HG03521 (cell line): ENCODE results near the gene SLC9A9.

Experiments
- ATAC-seq: cut with Tn5 transposase; IDR thresholded peaks from one replicate; pipeline ENCODE4 v1.9.1; 2021; ENCODE audit warnings: mild to moderate bottlenecking, moderate library complexity; ENCODE audit not compliant: unreplicated experiment

The SLC9A9 gene

DNA sequence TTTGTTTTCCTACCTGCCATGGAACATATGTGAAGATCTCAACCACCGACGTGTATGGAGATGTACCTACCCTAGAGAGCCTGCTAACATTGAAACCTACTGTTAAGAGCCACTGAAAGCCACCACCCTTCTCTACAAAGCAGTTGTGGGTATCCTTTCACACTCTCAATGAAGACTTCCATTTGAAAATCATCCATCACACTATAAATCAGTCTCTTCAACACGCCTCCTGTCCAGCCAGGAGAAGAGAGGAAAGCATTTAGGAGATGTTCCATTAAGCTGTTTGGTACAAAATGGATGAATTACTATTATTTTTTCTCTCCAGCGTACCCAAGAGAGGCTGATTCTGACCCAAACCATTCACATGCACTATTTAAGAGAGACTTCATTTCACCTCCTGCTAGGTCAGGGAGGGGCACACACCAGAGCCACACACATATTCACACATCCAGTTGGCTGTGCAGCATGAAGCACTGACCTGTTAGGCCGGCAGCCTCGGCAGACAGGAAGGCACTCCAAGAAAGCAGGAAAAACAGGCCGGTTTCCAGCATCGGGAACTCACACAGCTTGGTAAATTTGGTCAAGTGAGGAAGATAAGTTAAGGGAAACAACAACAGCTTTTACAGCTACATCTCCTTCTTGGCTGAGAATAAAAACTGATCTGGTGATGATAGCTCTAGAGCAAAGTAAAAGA is 274.5 kb downstream of the SLC9A9 start:
- ATAC-seq, result no peak

DNA sequence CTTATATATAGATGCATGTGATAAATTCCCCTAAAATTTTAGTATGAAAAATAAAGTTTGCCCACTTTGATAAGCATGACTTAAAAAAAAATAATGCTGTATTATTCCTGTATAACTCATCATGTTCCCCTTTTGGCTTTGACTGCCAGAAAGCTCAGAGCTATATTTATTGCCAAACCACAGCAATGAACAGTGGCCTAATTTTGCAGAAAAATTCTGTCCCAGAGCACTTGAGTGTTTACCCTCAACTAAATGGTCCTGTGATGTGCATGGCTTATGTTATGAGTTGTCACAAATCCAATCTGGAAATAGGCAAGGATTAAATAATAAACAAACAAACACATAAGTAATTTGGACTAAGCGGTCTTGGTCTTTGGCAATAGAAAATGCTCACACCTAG is 276.7 kb downstream of the SLC9A9 start:
- ATAC-seq, result no peak

DNA sequence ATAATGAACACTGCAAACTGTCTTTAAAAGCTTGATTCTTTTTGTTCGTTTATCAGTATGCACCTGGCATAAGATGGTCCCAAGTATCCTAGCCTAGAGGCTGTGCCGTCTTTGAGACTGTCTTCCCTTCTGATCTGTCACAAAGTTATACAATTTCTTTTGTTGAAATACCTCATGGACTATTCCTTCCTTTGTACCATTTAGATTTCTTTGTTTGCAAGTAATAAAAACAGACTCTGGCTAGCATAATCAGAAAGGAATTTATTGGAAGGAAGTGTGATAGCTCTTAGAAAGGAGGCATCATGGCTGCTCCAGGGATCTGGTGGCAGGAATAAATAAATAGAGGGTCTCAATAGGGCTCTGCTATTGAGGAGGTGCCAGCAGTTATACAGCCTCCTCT is 280.4 kb downstream of the SLC9A9 start:
- ATAC-seq, result no peak

DNA sequence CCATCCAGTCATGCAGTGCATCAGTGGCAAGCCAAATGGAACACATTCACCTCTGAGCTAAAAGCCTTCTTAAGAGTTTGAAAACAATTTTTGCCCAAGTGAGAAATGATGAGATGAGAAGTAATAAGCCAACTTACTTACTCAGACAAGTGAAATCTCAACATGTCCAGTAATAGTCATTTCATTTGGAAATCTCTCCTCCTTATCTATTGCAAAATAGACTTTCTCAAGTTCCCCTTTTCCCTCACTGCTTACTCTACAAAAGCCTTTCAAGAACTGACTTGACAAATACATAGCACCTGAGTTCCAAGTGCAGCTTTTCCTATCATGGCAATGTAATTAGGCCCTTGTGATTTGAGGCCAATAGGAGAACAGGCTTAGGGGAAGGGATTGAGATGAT is 282.3 kb downstream of the SLC9A9 start:
- ATAC-seq, result no peak

DNA sequence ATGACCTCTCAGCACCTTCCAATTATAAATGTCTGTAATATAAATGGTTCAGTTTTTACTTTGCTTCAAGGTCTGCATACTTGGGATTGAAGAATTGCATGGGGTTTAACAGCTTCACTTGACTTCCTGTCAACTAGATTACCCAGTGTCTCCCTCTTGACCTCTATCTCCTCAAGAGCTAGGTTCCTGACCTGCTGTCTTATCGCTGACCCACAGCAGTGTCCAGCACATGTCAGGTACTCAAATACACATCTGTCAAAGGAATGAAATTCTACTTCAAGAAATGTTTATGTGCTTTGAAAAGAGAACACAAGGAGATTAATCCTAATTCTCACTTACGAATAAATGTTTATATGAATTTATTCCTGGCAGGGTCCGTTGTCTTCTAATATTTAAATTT is 284.5 kb downstream of the SLC9A9 start:
- ATAC-seq, result no peak

DNA sequence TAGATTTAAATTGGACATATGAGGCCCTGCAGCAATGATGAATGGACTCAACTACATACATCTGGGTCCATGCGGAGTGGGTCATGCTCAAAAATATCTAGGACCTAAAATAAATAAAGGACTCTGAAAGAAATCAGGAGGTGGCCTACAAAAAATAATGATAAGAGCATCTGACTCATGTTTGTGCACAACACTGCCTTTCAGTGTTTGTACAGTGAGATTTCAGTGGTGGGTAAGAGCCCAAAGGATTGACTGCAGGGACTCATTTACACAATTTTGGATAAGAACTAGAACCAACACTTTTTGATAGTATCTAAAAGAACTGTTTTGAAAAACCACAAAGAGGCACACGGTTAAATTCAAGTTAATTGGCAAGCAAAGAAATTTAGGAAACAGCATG is 285.5 kb downstream of the SLC9A9 start:
- no peak for ATAC-seq

DNA sequence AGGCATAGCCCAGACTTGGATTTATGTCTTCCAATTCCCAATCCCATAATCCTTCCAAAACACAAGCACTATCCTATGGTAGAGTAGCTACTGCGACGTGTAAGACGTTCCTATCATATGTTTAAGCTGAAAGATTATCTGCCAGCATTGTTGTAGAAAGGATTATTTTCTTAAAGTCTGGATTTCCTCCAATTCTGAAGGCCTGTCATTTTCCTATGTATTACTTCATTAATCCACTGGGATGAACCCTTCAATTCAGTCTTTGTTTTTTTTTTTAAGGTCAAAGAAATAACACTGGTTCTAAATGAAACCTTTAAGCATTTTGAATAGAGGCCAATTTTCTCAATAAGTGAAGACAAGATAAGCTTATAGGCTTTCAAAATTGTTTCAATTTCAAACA is 289.0 kb downstream of the SLC9A9 start:
- no peak for ATAC-seq

DNA sequence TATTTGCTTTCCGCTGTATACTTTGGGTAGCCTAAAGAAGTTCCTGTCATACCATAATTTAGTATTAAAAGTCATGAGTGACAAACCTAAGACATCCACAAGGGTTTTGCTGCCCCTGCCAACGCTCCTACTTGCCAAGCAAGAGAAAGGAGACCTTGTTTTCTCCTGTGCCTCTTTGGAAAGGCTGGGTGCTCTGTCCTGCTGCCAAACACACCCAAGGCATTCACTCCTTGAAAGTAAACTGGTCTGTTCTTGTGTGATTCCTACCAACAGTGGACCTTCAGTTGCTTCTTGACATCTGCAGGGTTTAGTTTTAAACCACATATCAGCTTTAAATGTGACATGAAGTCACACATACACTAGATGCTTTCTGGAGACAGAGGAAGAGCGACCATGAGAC is 295.4 kb downstream of the SLC9A9 start:
- ATAC-seq, result no peak

DNA sequence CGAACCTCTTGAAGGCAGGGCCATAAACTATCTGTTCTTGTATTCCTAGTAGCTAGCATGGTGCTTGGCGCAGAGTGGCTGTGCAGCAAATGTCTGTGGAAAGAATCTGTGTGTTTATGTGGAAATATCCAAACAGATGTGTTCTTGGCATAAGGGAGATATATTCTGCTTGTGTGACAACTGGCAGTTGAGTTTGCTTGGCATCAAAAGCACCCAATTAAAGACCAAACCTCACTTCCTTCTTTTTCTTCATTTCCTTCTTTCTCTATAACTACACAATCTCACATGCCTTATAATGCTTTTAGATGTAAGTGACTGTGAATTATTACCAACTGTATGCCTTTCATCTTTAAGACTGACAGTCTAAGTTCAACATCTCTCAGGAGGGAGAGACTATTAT is 296.5 kb downstream of the SLC9A9 start:
- no peak for ATAC-seq

DNA sequence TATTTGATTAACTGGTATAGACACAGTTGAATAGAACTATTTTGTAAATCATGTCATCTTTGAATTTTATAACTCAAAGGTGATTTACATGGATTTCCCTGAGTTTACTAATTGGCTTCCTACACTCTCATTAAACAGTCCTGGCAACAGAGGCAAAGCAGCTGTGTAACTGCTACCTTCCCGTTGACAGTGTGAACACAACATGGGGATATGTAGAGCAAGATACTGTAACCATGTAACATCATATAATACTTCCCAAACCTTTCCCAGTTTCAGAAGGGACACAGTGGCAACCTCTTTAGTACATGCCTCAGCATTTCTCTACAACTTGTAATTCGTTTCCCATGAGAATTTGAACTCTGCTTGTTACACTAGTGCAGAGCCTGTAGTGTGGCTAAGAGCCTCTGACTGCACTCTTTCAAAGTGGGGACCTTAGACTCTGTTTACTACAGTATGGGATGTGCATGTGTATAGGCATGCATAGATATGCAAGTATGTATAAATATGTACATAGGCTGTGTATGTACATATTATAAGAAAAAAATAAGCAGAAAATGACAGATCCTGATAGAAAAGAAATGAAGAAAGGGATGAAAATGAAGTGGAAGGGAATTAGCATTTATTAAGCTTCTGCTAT is 299.3 kb downstream of the SLC9A9 start:
- no peak for ATAC-seq

DNA sequence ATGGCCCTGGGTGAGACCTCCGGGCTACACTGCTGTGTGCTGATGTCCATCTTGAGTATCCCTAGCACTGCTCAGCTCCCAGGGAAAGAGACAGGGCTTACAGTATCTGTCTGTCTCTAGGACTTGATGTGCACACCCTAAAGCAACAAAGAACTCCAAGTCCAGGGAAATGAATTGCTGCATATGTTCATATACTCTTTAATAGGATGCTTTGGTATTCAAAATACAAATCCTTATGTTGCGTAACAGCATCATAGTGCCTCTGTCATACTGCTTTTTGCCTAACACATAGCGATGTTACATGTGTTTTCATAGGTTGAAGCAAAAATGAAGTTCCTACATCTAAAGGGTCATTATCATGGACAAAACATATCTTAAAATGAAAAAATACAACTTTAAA is 299.9 kb downstream of the SLC9A9 start:
- ATAC-seq, result no peak

DNA sequence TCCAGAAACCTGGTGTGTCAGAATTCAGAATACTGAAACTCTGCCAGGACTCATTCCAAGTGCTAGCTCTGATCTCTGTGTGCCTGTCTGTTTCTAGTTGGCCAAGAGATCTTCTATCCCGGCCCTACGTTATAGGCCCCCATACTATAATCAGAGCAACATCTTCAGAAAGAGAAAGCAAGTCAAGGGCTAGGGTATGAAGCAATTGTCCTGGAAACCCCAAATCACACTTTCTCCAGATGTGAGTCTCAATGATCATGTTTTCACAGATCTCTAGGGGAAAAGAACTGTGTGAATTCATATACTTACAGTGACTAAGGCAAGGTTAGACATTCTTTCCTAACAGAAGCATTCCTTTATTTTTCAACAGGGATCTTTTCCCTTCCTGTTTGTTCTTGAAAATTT is 309.7 kb downstream of the SLC9A9 start:
- ATAC-seq, result no peak

DNA sequence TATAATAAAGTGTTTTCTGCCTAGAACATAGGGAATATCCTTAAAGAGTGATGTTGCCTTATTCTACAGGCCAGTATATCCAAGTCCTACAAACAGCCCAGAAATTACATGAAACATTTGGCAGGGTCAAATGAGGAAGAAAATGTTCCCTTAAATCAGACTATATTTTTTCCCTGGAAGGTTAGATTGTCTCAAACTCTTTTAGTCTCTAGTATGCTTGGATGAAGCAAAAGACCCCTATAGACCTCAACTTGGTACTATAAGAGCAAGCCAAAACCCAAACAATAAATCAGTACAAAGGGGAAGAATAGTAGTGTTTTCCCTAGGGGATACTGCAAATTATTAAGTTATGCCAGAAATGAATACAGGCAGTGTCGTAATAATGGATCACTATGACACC is 310.2 kb downstream of the SLC9A9 start:
- no peak for ATAC-seq

DNA sequence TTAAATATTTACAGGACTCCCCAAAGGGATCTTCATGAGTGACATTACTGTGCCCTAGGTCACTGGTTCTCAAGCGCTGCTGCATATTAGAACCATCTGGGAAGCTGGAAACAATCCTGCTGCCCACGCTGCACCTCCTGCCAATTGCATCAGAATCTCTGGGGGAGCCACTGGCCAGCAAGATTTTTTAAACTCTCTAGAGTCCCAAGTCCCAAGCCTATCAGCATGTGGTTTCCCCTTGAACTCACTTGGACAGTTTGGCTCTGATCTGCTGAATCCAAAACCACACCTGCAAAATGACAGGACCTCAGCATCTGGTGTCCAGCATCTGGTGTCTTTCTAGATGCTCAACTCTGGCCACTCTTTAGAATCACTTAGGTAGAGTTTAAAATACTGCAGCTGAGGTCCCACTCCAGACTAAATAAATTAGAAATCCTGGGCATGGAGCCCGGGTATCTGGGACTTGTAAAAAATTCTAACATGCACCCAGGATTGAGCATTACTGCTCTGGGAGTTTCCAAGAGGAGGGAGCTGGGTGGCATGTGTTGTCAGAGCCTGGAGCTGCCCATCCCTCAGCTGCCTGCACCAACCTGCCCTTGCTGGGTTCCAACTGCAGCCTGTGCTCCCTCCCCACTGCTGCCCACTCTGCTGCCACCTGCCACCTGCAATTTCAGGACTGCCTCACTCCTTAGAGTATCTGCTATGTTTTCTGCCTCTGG is 311.3 kb downstream of the SLC9A9 start:
- ATAC-seq, result no peak

DNA sequence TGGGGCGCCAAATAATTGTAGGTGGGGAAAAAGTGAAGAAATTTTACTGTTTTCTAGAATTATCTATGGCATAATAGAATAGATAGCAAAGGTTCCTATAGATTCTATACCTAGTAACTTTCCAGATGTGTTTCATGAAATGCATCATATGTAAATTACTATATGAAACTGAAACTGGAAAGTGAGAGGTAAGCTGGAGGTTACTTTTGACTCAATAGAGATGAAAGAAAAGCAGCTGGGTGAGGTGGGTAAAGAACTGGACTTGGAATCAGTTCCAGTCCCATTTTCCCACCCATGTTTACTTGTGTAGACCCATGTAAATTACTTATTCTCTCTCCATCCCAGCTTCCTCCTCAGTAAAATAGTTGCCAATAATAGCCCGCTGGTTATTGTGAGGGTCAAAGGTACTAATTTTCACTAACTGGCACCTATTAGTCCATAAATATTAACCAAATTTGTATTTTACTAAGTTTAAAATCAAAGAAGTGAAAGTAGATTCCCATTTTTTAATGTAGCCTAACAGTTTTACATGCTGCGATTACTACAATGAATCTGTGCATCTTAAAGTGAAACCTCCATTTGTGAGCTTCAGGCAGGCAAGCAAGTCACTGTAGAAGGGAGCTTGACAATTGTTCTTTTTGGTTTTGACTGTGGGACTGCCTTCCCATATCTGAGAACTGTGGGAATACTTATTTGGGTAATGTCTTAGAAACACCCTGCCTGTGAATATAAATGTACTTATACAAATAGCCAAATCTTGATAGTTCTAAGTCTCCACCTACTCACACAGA is 312.1 kb downstream of the SLC9A9 start:
- ATAC-seq, result peak; percentile 96

DNA sequence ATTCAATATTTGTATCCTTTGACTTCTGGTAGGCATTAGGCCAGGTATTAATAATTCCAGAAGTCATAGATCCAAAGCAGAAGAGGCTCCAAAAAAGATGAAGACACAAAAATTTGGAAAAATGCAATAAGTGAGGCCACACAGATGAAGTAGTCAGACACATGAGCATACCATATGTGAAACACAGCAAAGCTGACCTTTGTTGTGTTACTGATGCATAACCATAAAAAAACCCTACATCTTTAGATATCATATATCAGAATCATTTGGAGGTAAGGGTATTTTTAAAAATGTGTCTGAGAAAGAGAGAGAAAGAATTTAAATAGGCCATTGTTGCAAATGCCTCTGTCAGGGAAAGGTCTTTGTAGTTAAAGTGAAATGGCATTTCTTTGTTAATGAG is 314.9 kb downstream of the SLC9A9 start:
- ATAC-seq, result no peak

DNA sequence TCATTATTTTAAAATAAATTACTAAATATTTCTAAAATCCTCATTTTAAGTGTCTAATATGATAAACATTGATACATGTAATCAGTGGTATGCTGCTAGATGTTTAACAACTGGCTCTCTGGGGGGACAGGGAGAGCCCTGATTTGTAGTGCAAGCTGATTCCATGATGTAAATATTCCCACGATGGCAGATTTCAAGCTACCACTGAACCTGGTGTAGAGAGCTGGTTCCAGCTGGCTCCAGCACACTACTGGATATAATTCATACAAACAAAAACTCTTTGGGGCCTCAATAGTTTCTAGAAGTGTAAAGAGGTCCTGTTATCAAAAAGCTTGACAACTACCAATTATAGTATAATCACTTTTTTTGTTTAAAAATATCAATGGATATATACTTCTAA is 316.2 kb downstream of the SLC9A9 start:
- ATAC-seq, result no peak

DNA sequence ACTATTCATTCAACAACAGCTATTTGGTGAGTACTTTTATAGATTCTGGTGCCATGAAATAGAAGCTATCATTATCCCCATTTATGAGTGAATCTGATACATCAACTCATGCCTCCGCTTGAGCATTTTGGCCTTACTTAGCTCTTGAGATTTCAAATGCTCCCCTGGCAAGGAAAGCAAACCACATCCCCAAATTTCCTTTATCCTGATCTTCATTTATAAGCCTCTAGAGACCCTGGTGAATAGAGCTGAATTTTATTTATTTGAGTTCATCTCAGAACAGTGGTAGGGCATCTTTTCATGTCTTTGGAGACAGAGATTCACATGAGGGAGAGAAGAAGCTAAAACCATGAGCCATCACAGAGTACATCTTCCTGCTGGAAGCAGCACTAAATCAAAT is 317.2 kb downstream of the SLC9A9 start:
- ATAC-seq, result no peak

DNA sequence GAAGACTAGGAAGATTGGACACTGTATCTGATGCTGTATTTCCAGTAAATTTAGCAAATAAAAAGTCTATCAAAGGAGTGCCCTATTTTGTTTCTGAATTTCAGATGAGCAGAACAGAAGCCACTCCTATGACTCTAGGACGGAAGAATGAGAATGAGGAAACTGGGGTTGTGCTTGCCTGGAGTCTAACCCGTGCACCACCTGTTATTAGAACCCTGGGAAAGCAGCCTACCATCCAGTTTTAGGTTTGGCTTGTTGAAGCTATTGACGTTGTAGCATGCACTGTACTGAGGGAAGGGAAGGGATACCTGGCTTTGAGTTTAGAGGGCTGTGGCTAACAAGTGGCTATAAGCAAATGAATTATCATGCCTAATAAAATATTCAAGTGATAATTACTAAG is 318.5 kb downstream of the SLC9A9 start:
- no peak for ATAC-seq

DNA sequence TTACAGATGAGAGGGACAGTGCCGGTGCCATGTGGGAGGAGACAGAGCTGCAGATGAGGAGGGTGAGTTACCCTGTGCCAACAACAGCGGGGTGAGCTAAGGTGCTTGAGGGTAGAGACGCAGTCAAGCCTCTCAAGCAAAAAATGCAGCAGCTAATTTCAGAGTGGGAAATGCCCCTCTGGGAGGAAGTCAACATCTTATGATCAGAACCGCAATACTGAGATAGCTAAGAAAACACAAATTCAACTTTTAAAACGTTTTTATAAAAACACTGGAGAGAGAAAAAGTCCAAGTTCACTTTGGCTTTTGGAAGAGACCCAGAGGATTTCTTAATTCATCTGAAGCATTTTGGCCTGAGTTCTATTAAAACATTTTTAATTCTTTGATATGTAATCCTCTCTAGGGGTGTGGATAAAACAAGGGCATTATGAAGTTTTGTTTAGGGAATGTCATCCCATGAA is 319.2 kb downstream of the SLC9A9 start:
- ATAC-seq, result peak; percentile 54

DNA sequence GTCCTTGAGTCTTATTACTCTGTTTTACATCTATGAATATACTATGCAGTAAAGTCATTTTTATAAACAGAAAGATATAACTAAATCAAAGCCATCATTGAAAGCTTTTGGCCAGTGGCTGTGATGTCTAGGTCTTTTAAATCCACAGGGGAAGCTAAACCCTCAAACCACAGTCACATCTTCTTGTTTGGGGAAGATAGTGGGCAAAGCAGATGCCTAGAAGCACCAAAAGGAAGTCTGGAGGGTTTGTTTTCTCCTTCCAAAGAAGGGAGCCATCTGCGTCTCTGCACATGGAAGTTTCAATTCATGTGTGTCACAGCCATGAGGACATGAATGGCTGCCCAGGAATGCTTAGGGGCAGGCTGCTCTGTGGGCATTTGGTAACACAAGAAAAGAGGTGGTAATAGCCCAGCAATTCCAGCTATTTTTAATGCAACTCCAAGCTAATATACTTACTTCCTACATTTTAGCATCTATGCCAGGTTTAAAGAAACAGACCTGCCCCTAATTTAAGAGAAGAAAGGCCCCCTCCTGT is 322.2 kb downstream of the SLC9A9 start:
- no peak for ATAC-seq
